Panc1 (cell line): ENCODE results near the gene EXOC3L1. TPM values are rescaled to one million over a fixed set of nuclear protein-coding genes. Genes with fewer than 3 reads are reported as not detected.

Experiments
- ATAC-seq: fragments of 200-7000 bp; cut with Tn5 transposase; 2 replicates; pipeline ENCODE4 v1.9.1; 2020; ENCODE audit warnings: mild to moderate bottlenecking, moderate library complexity
- BruUV-seq: library from RNA; stranded (reverse); fragments of 400-500 nt; replicated peaks from 2 replicates; lab custom pipeline; 2021; lab: Mats Ljungman, UMichigan
- CTCF ChIA-PET: fragments of 300-600 bp; sonication (Branson Sonifier 250); formaldehyde crosslinking; loops from one replicate; lab custom pipeline; 2022; ENCODE audit warnings: antibody characterized with exemption; lab: Charles Lee
- POLR2A ChIA-PET: fragments of 300-600 bp; sonication (Branson Sonifier 250); formaldehyde crosslinking; loops from one replicate; lab custom pipeline; 2022; ENCODE audit warnings: antibody characterized with exemption; lab: Charles Lee
- DNase-seq: peaks from one replicate; pipeline ENCODE4 v3.0.0-alpha.2; 2010; ENCODE audit warnings: low read depth, low spot score
- H3K27ac ChIP-seq: 2 replicates; pipeline ENCODE4 v1.5.1; 2011; ENCODE audit warnings: mild to moderate bottlenecking, low read length, inconsistent platforms
- H3K27me3 ChIP-seq: fragments of 200-500 bp; sonication (Bioruptor generic); 2 replicates; pipeline ENCODE4 v1.6.0; 2014; ENCODE audit warnings: low read length, inconsistent platforms; ENCODE audit not compliant: control insufficient read depth, insufficient read depth
- H3K36me3 ChIP-seq: fragments of 200-500 bp; sonication (Bioruptor generic); 2 replicates; pipeline ENCODE4 v1.5.1; 2014; ENCODE audit warnings: inconsistent platforms, mild to moderate bottlenecking, low read length, moderate library complexity; ENCODE audit not compliant: control insufficient read depth, insufficient read depth
- H3K4me1 ChIP-seq: 2 replicates; pipeline ENCODE4 v1.5.1; 2011; ENCODE audit warnings: inconsistent platforms, mild to moderate bottlenecking, low read length, moderate library complexity; ENCODE audit not compliant: control insufficient read depth, insufficient read depth
- H3K4me3 ChIP-seq, 2 experiments: 2 replicates each; pipeline ENCODE4 v1.5.1; 2011 to 2012; ENCODE audit warnings: low read depth in 2 of 2, low read length in 2 of 2, mild to moderate bottlenecking in 2 of 2, inconsistent platforms in 1 of 2, moderate library complexity in 1 of 2
- H3K9me3 ChIP-seq: fragments of 200-500 bp; sonication (Bioruptor generic); 2 replicates; pipeline ENCODE4 v1.5.1; 2014; ENCODE audit warnings: low read depth, mild to moderate bottlenecking, inconsistent platforms, low read length, moderate library complexity; ENCODE audit not compliant: control insufficient read depth, insufficient read depth
- CTCF ChIP-seq: fragments of 450-650 bp; IDR thresholded peaks from 2 replicates; pipeline ENCODE4 v1.5.1; 2017; ENCODE audit warnings: mild to moderate bottlenecking
- POLR2AphosphoS5 ChIP-seq: IDR thresholded peaks from 2 replicates; pipeline ENCODE4 v1.6.1; 2012; ENCODE audit warnings: mild to moderate bottlenecking, low read depth, low read length, moderate library complexity
- REST ChIP-seq, 2 experiments: IDR thresholded peaks; 2 replicates each; pipeline ENCODE4 v1.6.1; 2011 to 2012; ENCODE audit warnings: low read depth in 2 of 2, control low read depth in 1 of 2, low read length in 1 of 2, mild to moderate bottlenecking in 1 of 2, moderate library complexity in 1 of 2; ENCODE audit not compliant: insufficient read depth in 1 of 2
- SIN3A ChIP-seq: IDR thresholded peaks from 2 replicates; pipeline ENCODE4 v1.6.1; 2012; ENCODE audit warnings: low read depth, mild to moderate bottlenecking, low read length, moderate library complexity, borderline replicate concordance; ENCODE audit not compliant: insufficient read depth
- TCF7L2 ChIP-seq: IDR thresholded peaks from 2 replicates; pipeline ENCODE4 v1.6.1; 2011; ENCODE audit warnings: mild to moderate bottlenecking, low read depth, low read length, inconsistent platforms
- in situ Hi-C: cut with HindIII; loops from 2 replicates; pipeline ENCODE4 v1.10.0; 2016; ENCODE audit warnings: low sequenced_read_pairs, low pct_unique_long_range_greater_than_20kb
- intact Hi-C: fragments of 100-400 bp; cut with micrococcal nuclease; formaldehyde crosslinking; loops from one replicate; pipeline ENCODE4 v1.10.0; 2022; ENCODE audit not compliant: unreplicated experiment
- total RNA-seq: library from RNA; stranded (reverse); gene quantifications from one replicate; pipeline ENCODE4 v1.2.1, GENCODE V29; 2021; ENCODE audit not compliant: unreplicated experiment

The EXOC3L1 gene
- total RNA-seq, 1 experiment from 2014 or later = 0.41 TPM

GRCh38 chr16:67150047-67150832 is 39.7 kb downstream of the EXOC3L1 start:
- CTCF ChIA-PET = no interaction called here
- POLR2A ChIA-PET = no interaction called here
- Histone ChIP-seq H3K27me3 (no peaks in the 10 kb centered on the region), H3K27ac (peak overlapping the region; percentile 82), H3K36me3 (no peaks in the 10 kb centered on the region), H3K9me3 (no peaks in the 10 kb centered on the region), H3K4me3 (peak overlapping the region; percentile 56 to 75), H3K4me1 (peaks cover 5% of the 10 kb centered on the region)
- DNase-seq (no peak), ATAC-seq (peak; percentile 86)
- intact Hi-C loops (loop anchor here (10.0 kb wide), 2 partner anchors 135 to 175 kb away; no protein-coding TSS in a partner anchor), in situ Hi-C loops (no loop called here)
- no TSS peak for BruUV-seq
- TF ChIP-seq POLR2AphosphoS5 (peak; percentile 28; the same call in 1 of the 2 replicates), SIN3A (peak; percentile 60; the same call in 1 of the 2 replicates), TCF7L2 (no peak), CTCF (peak; percentile 69), REST (IDR thresholded peaks at IDR 0.05; ENCODE audit: insufficient read depth in 1 of 2, low read depth in 2 of 2, low read length in 1 of 2) (no peak)

- in situ Hi-C loops = no loop called here
- intact Hi-C loops = loop anchor here (10.0 kb wide), 2 partner anchors 135 to 175 kb away; no protein-coding TSS in a partner anchor
- Histone ChIP-seq H3K36me3 (no peaks in the 10 kb centered on the region), H3K4me3 (peak overlapping the region; percentile 29 to 56), H3K9me3 (no peaks in the 10 kb centered on the region), H3K27me3 (no peaks in the 10 kb centered on the region), H3K4me1 (peaks cover 5% of the 10 kb centered on the region), H3K27ac (no peak overlapping the region)
- POLR2A ChIA-PET = no interaction called here
- no peak for TF ChIP-seq CTCF
- no peak for TF ChIP-seq TCF7L2
- no peak for TF ChIP-seq SIN3A
- TF ChIP-seq REST (IDR thresholded peaks at IDR 0.05; ENCODE audit: insufficient read depth in 1 of 2, low read depth in 2 of 2, low read length in 1 of 2) = no peak
- no peak for TF ChIP-seq POLR2AphosphoS5
- CTCF ChIA-PET = no interaction called here
- DNase-seq = no peak
- no TSS peak for BruUV-seq
- ATAC-seq = no peak
These were observed 40.5 kb downstream of the EXOC3L1 start for GRCh38 chr16:67149276-67150046.
